GM10266 (cell line): ENCODE data around the gene PPRC1.

Source experiments
- DNase-seq: peaks from one replicate; pipeline ENCODE4 v3.0.0; 2012; ENCODE audit errors: extremely low spot score
- CTCF ChIP-seq: IDR thresholded peaks from 2 replicates; pipeline ENCODE4 v1.5.1; 2012; ENCODE audit warnings: mild to moderate bottlenecking, low read depth; ENCODE audit not compliant: control insufficient read depth, insufficient read depth; ENCODE audit errors: missing control alignments

PPRC1 gene

GRCh38 chr10:102151774-102152544, 19.1 kb downstream of the PPRC1 start, which contains the start of gene NOLC1:
Gene NOLC1, plus strand, starts transcription at chr10:102152389. Its CDS starts 22 bp downstream, at chr10:102152411.
- TF ChIP-seq CTCF, result no peak
- peak; percentile 94 for DNase-seq

GRCh38 chr10:102152545-102152890, 19.7 kb downstream of the PPRC1 start:
- TF ChIP-seq CTCF, result no peak
- no peak for DNase-seq

GRCh38 chr10:102153093-102153620, 20.3 kb downstream of the PPRC1 start:
- no peak for DNase-seq
- TF ChIP-seq CTCF, result no peak

GRCh38 chr10:102154466-102155116, 21.8 kb downstream of the PPRC1 start:
- DNase-seq, result no peak
- TF ChIP-seq CTCF, result no peak

- DNase-seq, result no peak
- no peak for TF ChIP-seq CTCF
Measured at GRCh38 chr10:102157224-102157623, 24.4 kb downstream of the PPRC1 start.

- DNase-seq, result no peak
- no peak for TF ChIP-seq CTCF
Measured at GRCh38 chr10:102159051-102159597, 26.3 kb downstream of the PPRC1 start.
